ENCODE measurements around the gene PNMA1.

PNMA1 gene

DNA sequence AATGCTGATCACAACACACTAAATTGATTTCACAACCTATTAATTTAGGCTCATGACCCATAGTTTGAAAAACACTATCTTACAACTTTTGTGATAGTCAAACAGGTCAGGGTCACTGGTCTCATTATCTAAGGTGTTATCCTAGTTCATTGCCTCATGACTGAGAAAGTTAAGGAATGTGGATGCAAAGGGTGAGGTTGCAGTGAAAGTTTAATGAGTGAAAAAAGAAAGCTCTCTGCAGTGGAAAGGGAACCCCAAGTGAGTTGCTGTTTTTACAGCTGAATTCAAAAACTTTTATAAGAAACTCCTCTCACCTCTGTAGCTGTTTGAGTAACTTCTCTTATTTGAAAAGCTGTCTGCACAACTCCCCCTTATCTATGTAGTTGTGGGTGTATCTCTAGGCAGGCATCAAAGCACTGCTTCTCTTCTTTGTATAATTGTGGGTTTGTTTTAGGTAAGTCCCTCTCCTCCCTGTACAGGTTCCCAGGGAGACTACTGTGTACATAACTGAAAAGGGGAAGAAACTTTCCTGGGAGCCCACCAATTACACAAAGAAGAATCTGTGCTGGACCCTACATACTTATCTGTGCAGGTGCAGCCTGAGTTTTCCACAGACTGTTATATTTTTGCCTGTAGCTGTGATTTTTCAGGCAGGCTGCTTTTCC lies 50.5 kb downstream of the PNMA1 start:
- DNase-seq (ENCODE audit: low read depth): no peak

DNA sequence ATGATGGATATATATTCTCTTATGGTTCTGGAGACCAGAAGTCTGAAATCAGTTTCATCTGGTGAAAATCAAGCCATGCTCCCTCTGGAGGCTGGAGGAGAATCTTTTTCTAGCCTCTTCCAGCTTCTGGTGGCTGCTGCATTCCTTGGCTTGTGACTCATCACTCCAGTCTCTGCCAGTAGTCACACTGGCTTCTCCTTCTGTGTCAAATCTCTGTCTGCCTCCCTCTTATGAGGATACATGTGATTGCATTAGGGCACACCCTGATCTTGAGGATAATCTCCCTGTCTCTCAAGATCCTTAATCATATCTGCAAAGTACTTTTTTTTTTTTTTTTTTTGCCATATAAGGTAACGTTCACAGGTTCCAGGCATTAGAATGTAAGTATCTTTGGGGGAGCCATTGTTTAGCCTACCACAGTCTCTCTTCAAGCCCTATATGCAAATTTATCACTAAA lies 51.7 kb downstream of the PNMA1 start:
- no peak for DNase-seq (ENCODE audit: low read depth)

DNA sequence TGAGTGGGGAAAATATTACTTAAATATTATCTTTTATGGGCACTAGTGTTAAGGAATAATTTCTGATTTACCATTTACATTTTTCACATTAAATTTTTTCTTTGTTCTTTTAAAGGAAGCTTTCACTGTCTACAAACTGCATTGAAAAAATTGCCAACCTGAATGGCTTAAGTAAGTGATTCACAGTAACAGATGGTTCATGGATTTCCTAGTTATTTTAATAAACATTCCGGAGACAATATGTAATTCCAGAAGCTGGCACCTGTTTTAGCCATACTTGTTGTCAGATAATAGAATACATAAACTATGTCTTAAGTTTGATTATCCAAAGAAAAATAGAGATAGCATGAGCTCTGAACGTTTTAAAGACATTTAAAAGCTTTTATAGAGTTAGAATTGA lies 52.3 kb downstream of the PNMA1 start:
- DNase-seq (ENCODE audit: low read depth): no peak
